Lower leg skin (tissue), 3 donors: ENCODE measurements around the gene LRIG1.

Experiments used
- CTCF ChIP-seq, 3 donors: fragments of 450-650 bp; IDR thresholded peaks; one replicate each; pipeline ENCODE4 v1.5.1; 2016; ENCODE audit warnings: antibody characterized with exemption in 3 of 3, mild to moderate bottlenecking in 3 of 3, moderate library complexity in 2 of 3
- POLR2A ChIP-seq, 2 donors: fragments of 450-650 bp; IDR thresholded peaks; one replicate each; pipeline ENCODE4 v1.6.1; 2016 to 2017; ENCODE audit warnings: antibody characterized with exemption in 2 of 2, mild to moderate bottlenecking in 1 of 2, moderate library complexity in 1 of 2

DNA sequence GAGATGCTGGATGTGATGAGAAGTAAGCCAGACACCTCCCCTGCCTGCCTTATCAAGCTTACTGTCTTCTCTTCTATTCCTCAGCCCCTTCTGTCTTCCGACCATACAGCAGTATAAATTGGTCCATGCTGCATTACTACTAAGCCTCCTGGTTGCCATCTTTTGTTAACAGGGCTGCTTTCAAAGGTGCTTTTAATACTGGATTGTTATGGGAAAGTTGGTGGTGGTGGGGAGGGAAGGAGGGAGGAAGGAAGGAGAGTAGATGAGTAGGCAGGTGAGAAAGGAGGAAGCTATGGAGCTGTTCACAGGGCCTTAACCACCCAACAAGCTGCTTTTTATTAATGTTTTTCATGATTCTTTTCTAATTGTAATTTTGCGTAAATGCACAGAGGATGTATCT lies 165.2 kb downstream of the LRIG1 start:
- TF ChIP-seq CTCF (IDR thresholded peaks at IDR 0.05): no peak
- no peak for TF ChIP-seq POLR2A (IDR thresholded peaks at IDR 0.05)
